ENCODE measurements around the gene SOX5.

GRCh38 chr12:23929906-23930305 is 19.6 kb downstream of the SOX5 start:
- no peak for TF ChIP-seq CTCF (IDR thresholded peaks at IDR 0.05)
- no peak for TF ChIP-seq POLR2A (IDR thresholded peaks at IDR 0.05)

All from breast epithelium (tissue), 3 donors.